Measurements from ENCODE around the gene SORCS2.

GRCh38 chr4:7326693-7327340 is 134.5 kb downstream of the SORCS2 start:
- TF ChIP-seq MEF2A (IDR thresholded peaks at IDR 0.05; ENCODE audit: borderline replicate concordance, low read depth), result no peak
- TF ChIP-seq ELF1 (IDR thresholded peaks at IDR 0.05), result no peak
- no peak for TF ChIP-seq CTCF (IDR thresholded peaks at IDR 0.05)
- TF ChIP-seq SMC3 (IDR thresholded peaks at IDR 0.05; ENCODE audit: low read depth, low read length), result no peak
- no peak for TF ChIP-seq POLR2AphosphoS5 (IDR thresholded peaks at IDR 0.05; ENCODE audit: low read depth, low read length)
- no peak for TF ChIP-seq FOXJ3 (CRISPR knock-in tag; IDR thresholded peaks at IDR 0.05)

Measured in SK-N-SH (cell line).